Measurements from ENCODE around the gene BRSK1.

Gene BRSK1

GRCh38 chr19:55284405-55285058, 735 bp downstream of the BRSK1 start:
- no peak overlapping the region for H3K4me3 ChIP-seq (ENCODE audit: low read depth, low read length)
- DNase-seq (ENCODE audit: low read depth) = no peak
- no peak for TF ChIP-seq CTCF (IDR thresholded peaks at IDR 0.05; ENCODE audit: low read depth, low read length, missing control alignments)

DNA sequence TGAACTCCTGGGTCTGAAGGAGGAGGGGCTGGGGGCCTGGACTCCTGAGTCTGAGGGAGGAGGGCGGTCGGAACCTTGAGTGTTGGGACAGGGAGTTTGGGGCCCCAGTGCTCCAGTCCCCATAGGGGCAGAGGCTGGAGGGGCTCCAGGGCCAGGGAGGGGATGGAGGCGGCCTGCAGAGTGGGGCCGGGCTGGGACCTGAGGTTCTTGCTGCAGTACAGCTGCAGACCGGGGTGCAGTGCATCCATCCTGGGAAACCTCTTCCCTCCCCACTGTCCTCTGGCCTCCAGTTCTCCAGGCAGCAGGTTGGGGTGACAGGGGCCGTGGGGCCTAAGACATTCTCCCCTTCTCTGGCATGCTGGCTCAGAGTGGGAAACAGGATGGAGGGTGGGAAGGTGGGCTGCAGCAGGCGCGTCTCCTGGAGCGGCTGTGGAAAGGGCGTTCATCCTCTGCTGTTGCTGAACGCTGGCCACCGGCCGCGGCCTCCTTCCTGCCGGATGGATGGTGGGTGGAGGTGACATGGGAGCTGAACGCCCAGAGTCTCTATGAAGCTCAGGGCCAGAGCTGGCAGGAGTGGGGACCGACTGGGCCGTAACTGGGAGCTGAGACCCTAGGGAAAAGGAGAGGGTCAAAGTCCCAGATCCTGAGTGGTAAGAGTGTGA, 1.6 kb downstream of the BRSK1 start:
- TF ChIP-seq CTCF (IDR thresholded peaks at IDR 0.05; ENCODE audit: low read depth, low read length, missing control alignments) = no peak
- no peak for DNase-seq (ENCODE audit: low read depth)
- no peak overlapping the region for H3K4me3 ChIP-seq (ENCODE audit: low read depth, low read length)

DNA sequence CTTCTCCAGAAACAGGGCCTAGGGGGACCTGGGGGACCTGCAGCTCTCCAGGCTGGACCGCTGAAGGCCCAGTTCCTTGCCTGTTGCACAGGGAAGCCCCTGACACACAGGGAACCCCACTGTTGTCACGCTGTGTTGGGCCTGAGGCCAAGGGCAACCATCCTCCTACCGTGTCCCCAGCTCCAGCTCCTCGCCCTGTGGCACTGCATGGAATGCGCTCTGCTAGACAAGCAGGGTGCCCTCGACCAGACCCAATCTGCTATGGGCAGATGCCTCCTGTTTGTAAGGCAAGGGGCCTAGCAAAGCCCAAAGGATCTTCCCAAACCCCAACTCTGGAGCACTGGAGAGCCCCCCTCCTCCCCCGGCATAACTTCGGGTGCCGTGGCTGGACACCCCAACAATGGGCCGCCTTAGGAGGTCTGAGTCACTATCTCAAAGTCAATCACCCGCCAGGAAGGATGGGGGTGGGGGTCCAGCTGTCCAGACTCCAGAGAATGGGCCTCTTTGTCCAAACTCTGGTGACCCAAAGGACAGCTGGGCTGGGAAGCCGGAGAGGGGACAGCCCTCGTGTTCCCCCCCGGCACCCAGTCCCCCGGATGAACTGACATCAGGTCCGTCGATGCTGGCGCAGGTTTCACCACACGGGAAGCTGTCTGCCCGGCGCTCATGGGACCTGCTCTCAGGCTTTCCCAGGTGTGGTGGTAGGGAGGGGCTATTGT, 3.7 kb downstream of the BRSK1 start:
- no peak for TF ChIP-seq CTCF (IDR thresholded peaks at IDR 0.05; ENCODE audit: low read depth, low read length, missing control alignments)
- H3K4me3 ChIP-seq (ENCODE audit: low read depth, low read length) = no peak overlapping the region
- no peak for DNase-seq (ENCODE audit: low read depth)

GRCh38 chr19:55289117-55289796, 5.5 kb downstream of the BRSK1 start:
- TF ChIP-seq CTCF (IDR thresholded peaks at IDR 0.05; ENCODE audit: low read depth, low read length, missing control alignments) = no peak

DNA sequence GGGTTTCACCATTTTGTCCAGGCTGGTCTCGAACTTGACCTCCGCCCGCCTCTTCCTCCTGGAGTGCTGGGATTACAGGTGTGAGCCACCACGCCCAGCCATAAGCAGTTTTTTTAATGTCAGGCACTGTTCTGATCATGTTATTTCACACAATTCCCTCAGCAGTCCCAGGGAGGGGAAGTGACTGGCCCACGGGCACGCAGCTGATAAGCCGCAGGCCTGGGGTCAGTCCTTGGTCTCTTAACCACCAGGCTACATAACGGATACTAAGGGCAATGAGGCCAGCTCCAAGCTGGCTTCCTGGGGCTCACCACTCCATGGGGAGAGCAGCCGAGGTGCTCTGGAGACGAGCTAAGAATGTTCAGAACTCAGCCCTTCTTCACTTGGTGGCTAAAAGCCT, 13.5 kb downstream of the BRSK1 start:
- TF ChIP-seq CTCF (IDR thresholded peaks at IDR 0.05; ENCODE audit: low read depth, low read length, missing control alignments) = no peak
- H3K4me3 ChIP-seq (ENCODE audit: low read depth, low read length) = no peak overlapping the region
- DNase-seq (ENCODE audit: low read depth) = no peak

More at GRCh38 chr19:55289117-55289796, 5.5 kb downstream of the BRSK1 start:
- H3K4me3 ChIP-seq (ENCODE audit: low read depth, low read length) = no peak overlapping the region
- DNase-seq (ENCODE audit: low read depth) = no peak

DNA sequence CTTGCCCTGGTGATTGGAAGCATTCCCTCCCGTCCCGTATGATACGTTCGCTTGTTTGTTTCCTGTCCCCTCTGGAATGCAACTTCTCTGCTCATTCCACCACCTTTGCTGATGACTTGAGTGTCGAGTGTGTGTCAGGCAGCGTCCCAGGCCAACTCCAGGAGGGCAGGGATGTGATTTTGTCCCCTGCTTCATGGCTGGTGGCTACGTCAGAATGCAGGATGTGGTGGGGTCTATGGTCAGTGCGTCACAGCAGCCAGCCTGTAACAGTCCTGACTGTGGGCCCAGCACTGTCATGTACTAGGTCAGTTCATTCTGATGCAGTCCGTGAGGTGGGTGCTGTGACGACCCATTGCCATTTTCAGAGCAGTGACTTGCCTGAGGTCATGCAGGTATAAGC, 16.2 kb downstream of the BRSK1 start:
- no peak for DNase-seq (ENCODE audit: low read depth)
- no peak overlapping the region for H3K4me3 ChIP-seq (ENCODE audit: low read depth, low read length)
- no peak for TF ChIP-seq CTCF (IDR thresholded peaks at IDR 0.05; ENCODE audit: low read depth, low read length, missing control alignments)

All from GM12864 (cell line).